ENCODE measurements around the gene ZNF345. TPM values are rescaled to one million over a fixed set of nuclear protein-coding genes. Genes with fewer than 3 reads are reported as not detected.

The ZNF345 gene
- total RNA-seq, 1 experiment from 2014 or later = 5.2 TPM

- TF ChIP-seq E2F4 (CRISPR knock-in tag; IDR thresholded peaks at IDR 0.05; ENCODE audit: borderline replicate concordance, low read depth) (no peak), MXD4 (CRISPR knock-in tag; IDR thresholded peaks at IDR 0.05; ENCODE audit: borderline replicate concordance) (no peak), ZNF317 (CRISPR knock-in tag; IDR thresholded peaks at IDR 0.05; ENCODE audit: borderline replicate concordance, low read depth) (no peak), STAT6 (CRISPR knock-in tag; conservative IDR thresholded peaks at IDR 0.05; ENCODE audit: low read depth) (no peak), IRF1 (CRISPR knock-in tag; IDR thresholded peaks at IDR 0.05) (no peak), CREM (CRISPR knock-in tag; IDR thresholded peaks at IDR 0.05) (no peak), ATF1 (CRISPR knock-in tag; IDR thresholded peaks at IDR 0.05) (no peak), TEAD4 (CRISPR knock-in tag; IDR thresholded peaks at IDR 0.05) (no peak), CREB1 (CRISPR knock-in tag; IDR thresholded peaks at IDR 0.05) (no peak), JAZF1 (CRISPR knock-in tag; IDR thresholded peaks at IDR 0.05) (no peak), ZNF219 (CRISPR knock-in tag; IDR thresholded peaks at IDR 0.05; ENCODE audit: borderline replicate concordance) (no peak), GRHL2 (CRISPR knock-in tag; IDR thresholded peaks at IDR 0.05; ENCODE audit: insufficient replicate concordance, severe bottlenecking) (no peak), ZNF138 (CRISPR knock-in tag; conservative IDR thresholded peaks at IDR 0.05) (no peak), HMGA2 (CRISPR knock-in tag; IDR thresholded peaks at IDR 0.05) (no peak), ZNF263 (CRISPR knock-in tag; IDR thresholded peaks at IDR 0.05; ENCODE audit: low read depth) (no peak), NR3C1 (CRISPR knock-in tag; conservative IDR thresholded peaks at IDR 0.05; ENCODE audit: low read depth) (peak; percentile 82; the same call in 1 of the 2 replicates), ZNF416 (CRISPR knock-in tag; IDR thresholded peaks at IDR 0.05) (no peak), ZNF532 (CRISPR knock-in tag; IDR thresholded peaks at IDR 0.05; ENCODE audit: borderline replicate concordance) (no peak), PRDM15 (CRISPR knock-in tag; IDR thresholded peaks at IDR 0.05) (no peak), ZNF121 (CRISPR knock-in tag; IDR thresholded peaks at IDR 0.05) (no peak), ZNF512 (CRISPR knock-in tag; IDR thresholded peaks at IDR 0.05; ENCODE audit: borderline replicate concordance) (no peak), PRRX2 (CRISPR knock-in tag; IDR thresholded peaks at IDR 0.05) (no peak), MYBL2 (CRISPR knock-in tag; IDR thresholded peaks at IDR 0.05) (no peak), FOXP1 (CRISPR knock-in tag; IDR thresholded peaks at IDR 0.05; ENCODE audit: borderline replicate concordance) (peak; percentile 36; the same call in 1 of the 2 replicates), FOXJ3 (CRISPR knock-in tag; IDR thresholded peaks at IDR 0.05; ENCODE audit: borderline replicate concordance) (no peak)
These were observed 746 bp upstream of the ZNF345 start (continued) for GRCh38 chr19:36849701-36850558.

All from WTC11 (cell line).